ENCODE measurements around the gene AKAP13. TPM values are rescaled to one million over a fixed set of nuclear protein-coding genes. Genes with fewer than 3 reads are reported as not detected.
A peak's percentile ranks its signal among the peaks of the same experiment; 100 is the strongest.

Gene AKAP13
- polyA plus RNA-seq, 3 donors, result 47.9 to 99.7 (median 92.6) TPM

- no peaks in the 10 kb centered on the region for H3K9me3 Mint-ChIP-seq
- peak overlapping the region in 1 of 2 donors; percentile 69 for H3K27ac ChIP-seq (ENCODE audit: low read depth in 1 of 2, low read length in 2 of 2)
- H3K36me3 Mint-ChIP-seq, result peaks cover 63 to 80% of the 10 kb centered on the region in 2 donors
- H3K27me3 ChIP-seq (ENCODE audit: control insufficient read depth in 2 of 2, insufficient read depth in 2 of 2, low read length in 2 of 2), result no peaks in the 10 kb centered on the region
- peaks cover 99% of the 10 kb centered on the region for H4K20me1 ChIP-seq (ENCODE audit: insufficient read depth, low read length)
- no peak for DNase-seq
- peaks cover 43 to 51% of the 10 kb centered on the region in 2 donors for H3K4me1 ChIP-seq (ENCODE audit: control insufficient read depth in 1 of 2, insufficient read depth in 2 of 2, low read length in 2 of 2)
- TF ChIP-seq CTCF (IDR thresholded peaks at IDR 0.05), result no peak
- peaks cover 0 to 3% (median 0%) of the 10 kb centered on the region in 3 donors for H3K27me3 Mint-ChIP-seq (ENCODE audit: low read depth in 3 of 3)
- H3K79me2 ChIP-seq (ENCODE audit: insufficient read depth, low read length), result peaks cover 74% of the 10 kb centered on the region
- H3K4me1 Mint-ChIP-seq, result peaks cover 46% of the 10 kb centered on the region
- no peak overlapping the region for H3K4me2 ChIP-seq (replicated peaks; ENCODE audit: extremely low read depth, low read length, poor library complexity, severe bottlenecking)
- intact Hi-C loops (cut with micrococcal nuclease), result no loop called here
- peak overlapping the region in 5 of 7 donors; percentile 50 to 98 (median 78) for H3K27ac Mint-ChIP-seq
- H3K4me3 ChIP-seq (replicated peaks in 1 of 3; ENCODE audit: low read depth in 2 of 3, low read length in 3 of 3), result no peak overlapping the region
- no peak overlapping the region for H2AFZ ChIP-seq (ENCODE audit: insufficient read depth, low read depth, low read length, poor library complexity, severe bottlenecking)
- WGBS (ENCODE audit: insufficient coverage), result no CpG with 5 or more reads among the region's 6 CpGs
- H3K4me3 Mint-ChIP-seq, result no peak overlapping the region
- H3K9ac ChIP-seq (ENCODE audit: insufficient read depth, low read length, poor library complexity, severe bottlenecking), result no peak overlapping the region
- H3K36me3 ChIP-seq (replicated peaks in 1 of 2; ENCODE audit: control insufficient read depth in 1 of 2, insufficient read depth in 2 of 2, low read length in 2 of 2), result peaks cover 68 to 85% of the 10 kb centered on the region in 2 donors
- H3K9me3 ChIP-seq (replicated peaks in 1 of 2; ENCODE audit: control insufficient read depth in 1 of 2, insufficient read depth in 1 of 2, low read length in 2 of 2), result no peaks in the 10 kb centered on the region
Measured at GRCh38 chr15:85692321-85692720, 311.9 kb downstream of the AKAP13 start.

- Histone ChIP-seq H3K4me1 (ENCODE audit: control insufficient read depth in 1 of 2, insufficient read depth in 2 of 2, low read length in 2 of 2) (peaks cover 43 to 51% of the 10 kb centered on the region in 2 donors), H3K9ac (ENCODE audit: insufficient read depth, low read length, poor library complexity, severe bottlenecking) (no peak overlapping the region)
- no CpG with 5 or more reads among the region's 5 CpGs for WGBS (ENCODE audit: insufficient coverage)
Measured at GRCh38 chr15:85692873-85693272, 312.5 kb downstream of the AKAP13 start.

More at GRCh38 chr15:85692873-85693272, 312.5 kb downstream of the AKAP13 start:
- peak overlapping the region in 1 of 2 donors; percentile 69 for H3K27ac ChIP-seq (ENCODE audit: low read depth in 1 of 2, low read length in 2 of 2)
- Mint-ChIP-seq H3K36me3 (peaks cover 63 to 79% of the 10 kb centered on the region in 2 donors), H3K4me1 (peaks cover 46% of the 10 kb centered on the region), H3K27ac (peak overlapping the region in 6 of 7 donors; percentile 18 to 89 (median 74)), H3K4me3 (no peak overlapping the region), H3K9me3 (no peaks in the 10 kb centered on the region), H3K27me3 (ENCODE audit: low read depth in 3 of 3) (peaks cover 0 to 3% (median 0%) of the 10 kb centered on the region in 3 donors)
- no peak for DNase-seq
- H4K20me1 ChIP-seq (ENCODE audit: insufficient read depth, low read length), result peaks cover 99% of the 10 kb centered on the region
- H3K79me2 ChIP-seq (ENCODE audit: insufficient read depth, low read length), result peaks cover 75% of the 10 kb centered on the region
- peaks cover 67 to 85% of the 10 kb centered on the region in 2 donors for H3K36me3 ChIP-seq (replicated peaks in 1 of 2; ENCODE audit: control insufficient read depth in 1 of 2, insufficient read depth in 2 of 2, low read length in 2 of 2)
- no peak overlapping the region for H3K4me2 ChIP-seq (replicated peaks; ENCODE audit: extremely low read depth, low read length, poor library complexity, severe bottlenecking)
- no peak overlapping the region for H2AFZ ChIP-seq (ENCODE audit: insufficient read depth, low read depth, low read length, poor library complexity, severe bottlenecking)
- no peak overlapping the region for H3K4me3 ChIP-seq (replicated peaks in 1 of 3; ENCODE audit: low read depth in 2 of 3, low read length in 3 of 3)
- intact Hi-C loops (cut with micrococcal nuclease), result no loop called here
- no peak for TF ChIP-seq CTCF (IDR thresholded peaks at IDR 0.05)
- H3K27me3 ChIP-seq (ENCODE audit: control insufficient read depth in 2 of 2, insufficient read depth in 2 of 2, low read length in 2 of 2), result no peaks in the 10 kb centered on the region
- no peaks in the 10 kb centered on the region for H3K9me3 ChIP-seq (replicated peaks in 1 of 2; ENCODE audit: control insufficient read depth in 1 of 2, insufficient read depth in 1 of 2, low read length in 2 of 2)
